OCI-LY1 (cell line): ENCODE results near the gene TMEM18.

Experiments
- EZH2 ChIP-seq: fragments of 200-600 bp; sonication (generic), shearing (Covaris generic); IDR thresholded peaks from 2 replicates; pipeline ENCODE4 v1.8.0; 2017; ENCODE audit warnings: borderline replicate concordance, mixed run types, mild to moderate bottlenecking, antibody characterized with exemption, low read length, moderate library complexity, mixed read lengths
- TF ChIP-seq, protein P1 (sequence below): fragments of 200-600 bp; sonication (generic), shearing (Covaris generic); IDR thresholded peaks from 2 replicates; pipeline ENCODE4 v1.5.1; 2017; ENCODE audit warnings: mild to moderate bottlenecking, antibody characterized with exemption, low read length, moderate library complexity, mixed read lengths

DNA sequence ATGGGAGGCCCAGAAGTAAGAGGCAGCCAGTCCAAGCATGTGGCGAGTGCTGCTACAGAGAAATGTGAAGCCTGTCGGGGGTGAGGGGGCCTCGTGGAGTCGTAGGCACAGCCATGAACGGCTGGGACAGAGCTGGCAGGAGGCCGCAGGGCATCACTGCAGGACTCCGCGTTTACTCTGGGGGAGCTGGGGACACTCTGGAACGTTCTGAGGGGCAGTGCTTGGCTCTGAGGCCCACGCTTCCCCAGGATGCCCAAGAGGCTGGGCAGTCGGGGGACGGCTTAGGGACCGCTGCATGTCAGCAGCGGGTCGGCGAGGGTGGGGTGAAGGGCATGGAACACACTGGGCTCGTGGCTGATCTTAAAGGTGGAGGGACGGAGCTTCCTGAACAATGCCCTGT lies 6.6 kb downstream of the TMEM18 start:
- TF ChIP-seq, protein P1, sequence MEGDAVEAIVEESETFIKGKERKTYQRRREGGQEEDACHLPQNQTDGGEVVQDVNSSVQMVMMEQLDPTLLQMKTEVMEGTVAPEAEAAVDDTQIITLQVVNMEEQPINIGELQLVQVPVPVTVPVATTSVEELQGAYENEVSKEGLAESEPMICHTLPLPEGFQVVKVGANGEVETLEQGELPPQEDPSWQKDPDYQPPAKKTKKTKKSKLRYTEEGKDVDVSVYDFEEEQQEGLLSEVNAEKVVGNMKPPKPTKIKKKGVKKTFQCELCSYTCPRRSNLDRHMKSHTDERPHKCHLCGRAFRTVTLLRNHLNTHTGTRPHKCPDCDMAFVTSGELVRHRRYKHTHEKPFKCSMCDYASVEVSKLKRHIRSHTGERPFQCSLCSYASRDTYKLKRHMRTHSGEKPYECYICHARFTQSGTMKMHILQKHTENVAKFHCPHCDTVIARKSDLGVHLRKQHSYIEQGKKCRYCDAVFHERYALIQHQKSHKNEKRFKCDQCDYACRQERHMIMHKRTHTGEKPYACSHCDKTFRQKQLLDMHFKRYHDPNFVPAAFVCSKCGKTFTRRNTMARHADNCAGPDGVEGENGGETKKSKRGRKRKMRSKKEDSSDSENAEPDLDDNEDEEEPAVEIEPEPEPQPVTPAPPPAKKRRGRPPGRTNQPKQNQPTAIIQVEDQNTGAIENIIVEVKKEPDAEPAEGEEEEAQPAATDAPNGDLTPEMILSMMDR, result no peak
- TF ChIP-seq EZH2, result no peak
